CD4-positive, alpha-beta T cell treated with Interleukin-2 at 100 ng/mL for 4 hours (primary cell): ENCODE measurements around the gene TAOK3.

Experiments
- DNase-seq: peaks from one replicate; pipeline ENCODE4 v3.0.0-alpha.2; 2020; ENCODE audit warnings: low spot score

The TAOK3 gene

DNA sequence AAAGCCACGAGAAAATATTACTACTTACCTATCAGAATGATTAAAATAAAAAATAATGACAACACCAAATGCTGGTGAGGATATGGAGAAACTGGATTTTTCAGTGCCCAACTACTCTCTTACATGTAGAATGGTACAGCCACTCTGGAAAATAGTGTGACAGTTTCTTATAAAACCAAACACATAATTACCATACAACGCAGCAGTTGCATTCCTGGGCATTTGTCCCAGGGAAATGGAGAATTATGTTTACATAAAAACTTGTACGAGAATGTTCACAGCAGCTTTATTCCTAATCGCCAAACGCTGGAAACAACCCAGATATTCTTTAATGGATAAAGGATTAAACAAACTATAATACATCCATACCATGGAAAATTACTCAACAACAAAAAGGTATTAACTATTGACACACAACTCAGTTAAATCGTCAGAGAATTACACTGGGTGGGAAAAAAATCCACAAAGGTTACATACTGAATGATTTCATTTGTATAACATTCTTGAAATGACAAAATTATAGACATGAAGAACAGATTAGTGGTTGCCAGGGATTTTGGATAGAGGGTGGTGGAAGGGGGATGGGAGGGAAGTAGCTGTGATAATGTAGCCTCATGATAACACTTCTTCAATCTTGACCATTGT, 35.4 kb downstream of the TAOK3 start:
- DNase-seq: no peak

DNA sequence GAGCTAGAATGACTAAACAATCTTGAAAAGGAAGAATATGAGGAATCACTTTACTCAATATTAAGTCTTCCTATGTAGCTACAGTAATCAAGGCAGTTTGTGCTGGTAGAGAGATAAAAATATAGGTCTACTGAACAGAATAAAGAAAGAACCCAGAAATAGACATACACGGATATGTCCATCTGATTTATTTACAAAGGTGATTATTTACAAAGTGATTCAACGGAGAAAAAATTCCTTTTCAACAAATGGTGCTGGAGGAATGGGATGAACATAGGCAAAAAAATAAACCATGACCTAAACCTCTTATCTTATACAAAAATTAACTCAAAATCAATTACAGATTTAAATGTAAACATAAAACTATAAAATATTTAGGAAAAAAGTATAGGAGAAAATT, 36.6 kb downstream of the TAOK3 start:
- DNase-seq: no peak

DNA sequence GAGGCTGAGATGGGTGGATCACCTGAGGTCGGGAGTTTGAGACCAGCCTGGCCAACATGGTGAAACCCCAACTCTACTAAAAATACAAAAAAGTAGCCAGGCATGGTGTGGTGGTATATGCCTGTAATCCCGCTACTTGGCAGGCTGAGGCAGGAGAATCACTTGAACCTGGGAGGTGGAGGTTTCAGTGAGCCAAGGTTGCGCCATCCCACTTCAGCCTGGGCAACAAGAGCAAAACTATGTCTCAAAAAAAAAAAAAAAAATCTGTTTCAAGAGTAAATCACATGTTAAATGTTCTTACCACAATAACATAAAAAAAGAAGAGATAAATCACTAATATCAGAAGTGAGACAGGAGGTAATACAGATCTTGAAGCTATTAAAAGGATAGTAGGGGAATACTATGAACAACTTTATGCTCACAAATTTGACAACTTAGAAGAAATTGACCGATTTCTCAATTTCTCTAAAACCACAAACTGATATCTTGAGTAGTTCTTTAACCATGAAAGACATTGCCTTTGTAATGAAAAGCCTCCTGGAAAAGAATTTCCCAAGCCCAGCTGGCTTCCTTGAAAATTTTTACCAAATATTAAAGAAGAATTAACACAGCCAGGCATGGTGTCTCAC, 37.7 kb downstream of the TAOK3 start:
- DNase-seq: no peak

DNA sequence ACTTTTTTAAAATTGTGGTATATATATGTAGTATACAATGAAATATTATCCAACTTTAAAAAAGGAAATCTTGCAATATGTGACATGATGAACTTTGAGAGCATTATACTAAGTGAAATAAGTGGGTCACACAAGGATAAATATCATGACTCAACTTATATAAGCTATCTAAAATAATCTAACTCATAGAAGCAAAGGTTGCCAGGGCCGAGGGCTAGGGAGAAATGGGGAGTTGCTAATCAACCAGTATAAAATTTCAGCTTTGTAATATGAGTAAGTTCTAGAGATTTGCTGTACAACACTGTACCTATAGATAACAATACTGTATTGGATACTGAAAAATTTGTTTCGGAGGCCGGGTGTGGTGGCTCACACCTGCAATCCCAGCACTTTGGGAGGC, 38.5 kb downstream of the TAOK3 start:
- no peak for DNase-seq

DNA sequence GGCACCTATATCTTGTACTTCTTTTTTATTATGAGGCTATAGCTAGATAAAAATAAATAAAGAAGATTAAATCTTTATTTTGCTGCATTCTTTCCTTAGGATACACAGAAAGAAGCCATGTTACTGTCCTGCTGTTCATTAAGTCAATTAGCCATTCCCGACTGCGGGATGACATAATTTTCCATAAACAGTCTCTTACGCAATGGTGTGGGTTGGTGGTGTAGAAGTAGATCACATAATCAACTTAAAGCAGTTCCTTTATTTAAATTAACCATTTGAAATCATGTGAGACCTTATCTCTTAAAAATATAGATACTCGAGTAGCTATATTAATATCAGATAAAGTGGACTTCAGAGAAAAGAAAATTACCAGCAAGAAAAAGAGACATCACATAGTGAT, 40.2 kb downstream of the TAOK3 start:
- no peak for DNase-seq

DNA sequence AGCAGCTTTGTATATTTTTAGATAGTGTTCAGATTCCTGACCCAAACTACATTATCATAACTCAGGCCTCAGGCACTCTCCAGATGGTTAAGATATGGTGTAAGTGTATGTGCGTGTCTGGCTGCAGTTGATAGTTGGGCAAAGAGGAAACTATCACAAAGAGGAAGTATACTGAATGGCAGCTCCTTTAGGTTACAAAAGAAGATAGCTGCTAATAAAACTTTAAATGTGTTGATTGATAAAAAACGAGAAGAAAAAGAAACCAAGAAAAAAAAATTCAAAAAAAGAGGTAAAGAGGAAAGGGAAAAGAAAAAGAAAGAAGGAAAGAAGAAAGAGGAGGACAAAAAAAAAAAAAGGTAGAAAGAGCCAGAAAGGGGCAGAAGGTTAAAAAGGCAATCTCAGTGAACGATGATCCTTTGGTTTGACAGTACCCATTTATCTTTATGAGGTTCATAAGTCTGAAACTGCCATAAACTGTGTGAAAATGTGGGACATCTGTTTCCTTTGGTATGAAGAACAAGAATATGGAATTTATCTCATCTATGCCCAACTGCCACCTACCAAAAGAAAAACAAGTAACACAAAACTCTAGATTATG, 42.2 kb downstream of the TAOK3 start:
- DNase-seq: no peak

DNA sequence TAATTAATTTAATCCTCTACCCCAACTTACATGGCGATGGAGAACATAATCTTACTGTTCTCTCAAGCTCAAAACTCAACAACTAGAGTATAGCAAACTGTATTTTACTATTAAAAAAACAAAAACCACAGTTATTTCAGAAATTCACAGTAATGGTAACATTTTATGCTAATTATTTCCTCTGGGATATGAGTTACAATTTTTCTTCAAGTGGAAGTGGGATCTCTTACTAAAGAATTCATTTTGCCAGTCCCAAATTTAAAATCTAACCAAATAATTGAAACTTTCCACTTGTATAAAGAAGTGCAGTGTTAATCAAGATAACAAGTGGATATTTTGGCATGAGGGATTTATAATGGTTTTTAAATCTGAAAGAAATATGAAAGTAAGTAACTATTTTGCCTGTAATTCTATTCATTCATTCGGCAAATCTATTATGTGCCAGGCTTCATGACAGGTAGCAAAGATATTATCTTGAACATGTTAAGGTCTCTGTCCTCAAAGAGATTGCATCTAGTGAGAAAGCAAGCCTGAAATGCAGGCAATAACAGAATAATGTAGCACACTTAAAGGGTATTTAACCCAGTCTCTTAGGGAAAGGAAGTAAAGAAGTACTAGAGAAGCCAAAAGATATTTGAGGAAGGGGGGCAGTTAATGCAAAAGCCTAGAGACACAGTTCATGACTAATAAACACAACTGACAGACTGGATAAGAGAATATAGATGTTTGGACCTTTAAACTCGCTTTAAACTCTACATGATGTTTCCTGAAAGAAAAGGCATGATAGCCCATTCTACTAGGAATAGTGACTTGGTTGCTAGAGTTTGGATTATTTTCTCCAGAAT, 44.0 kb downstream of the TAOK3 start:
- DNase-seq: no peak

DNA sequence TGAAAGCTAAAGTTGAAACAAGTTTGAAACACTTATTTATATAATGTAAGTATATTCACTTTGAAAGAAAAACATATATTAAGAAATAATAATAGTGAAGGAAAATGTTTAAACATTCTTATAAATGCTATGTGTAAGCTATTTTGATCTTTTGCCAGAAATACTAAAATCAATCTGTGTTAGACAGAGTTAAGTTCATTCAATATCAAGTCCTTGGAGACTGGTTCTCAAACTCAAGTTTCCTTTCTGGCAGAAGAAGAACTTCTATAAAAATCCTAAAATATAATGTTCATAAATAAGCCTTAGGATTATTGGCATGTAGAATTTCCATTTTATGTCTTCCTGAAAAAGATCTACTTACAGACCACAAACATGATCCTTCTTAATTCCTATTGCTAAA, 45.3 kb downstream of the TAOK3 start:
- no peak for DNase-seq

DNA sequence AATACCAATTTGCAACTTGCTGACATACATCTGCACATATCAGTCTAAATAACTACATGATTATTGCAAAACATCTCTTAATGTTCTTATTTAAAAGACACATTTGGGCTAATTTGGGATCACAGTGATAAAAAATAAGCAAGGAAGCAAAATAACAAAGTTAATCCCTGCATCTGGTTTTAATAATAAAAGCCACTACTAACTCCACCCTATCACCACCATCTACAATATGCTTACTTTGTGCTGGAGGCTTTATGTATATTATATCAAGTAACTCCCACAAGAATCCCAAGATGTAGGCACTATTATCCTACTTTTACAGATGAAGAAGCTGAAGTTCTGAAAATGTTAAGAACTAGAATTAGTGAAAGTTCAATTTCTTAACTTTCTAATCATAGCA, 45.7 kb downstream of the TAOK3 start:
- DNase-seq: no peak

DNA sequence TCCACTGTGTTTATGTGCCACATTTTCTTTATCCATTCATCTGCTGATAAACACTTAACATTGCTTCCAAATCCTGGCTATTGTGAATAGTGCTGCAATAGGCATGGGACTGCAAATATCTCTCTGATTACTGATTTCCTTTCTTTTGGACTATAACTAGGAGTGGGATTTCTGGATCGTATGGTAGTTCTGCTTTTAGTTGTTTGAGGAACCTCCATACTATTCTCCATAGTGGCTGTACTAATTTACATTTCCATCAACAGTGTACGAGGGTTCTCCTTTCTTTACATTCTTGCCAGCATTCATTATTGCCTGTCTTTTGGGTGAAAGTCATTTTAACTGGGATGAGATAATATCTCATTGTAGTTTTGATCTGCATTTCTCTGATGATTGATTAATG, 47.6 kb downstream of the TAOK3 start:
- no peak for DNase-seq

DNA sequence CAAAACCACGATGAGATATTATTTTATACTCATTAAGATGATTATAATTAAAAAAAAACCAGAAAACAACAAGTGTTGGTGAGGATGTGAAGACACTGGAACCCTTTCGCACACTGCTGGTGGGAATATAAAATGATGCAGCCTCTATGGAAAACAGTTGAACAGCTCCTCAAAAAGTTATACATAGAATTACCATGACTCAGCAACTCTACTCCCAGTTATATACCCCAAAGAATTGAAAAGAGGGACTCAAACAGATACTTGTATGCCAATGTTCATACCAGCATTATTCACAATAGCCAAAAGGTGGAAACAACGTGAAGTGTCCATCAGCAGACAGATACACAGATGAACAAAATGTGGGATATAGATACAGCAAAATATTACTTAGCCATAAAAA, 53.1 kb downstream of the TAOK3 start:
- DNase-seq: no peak

DNA sequence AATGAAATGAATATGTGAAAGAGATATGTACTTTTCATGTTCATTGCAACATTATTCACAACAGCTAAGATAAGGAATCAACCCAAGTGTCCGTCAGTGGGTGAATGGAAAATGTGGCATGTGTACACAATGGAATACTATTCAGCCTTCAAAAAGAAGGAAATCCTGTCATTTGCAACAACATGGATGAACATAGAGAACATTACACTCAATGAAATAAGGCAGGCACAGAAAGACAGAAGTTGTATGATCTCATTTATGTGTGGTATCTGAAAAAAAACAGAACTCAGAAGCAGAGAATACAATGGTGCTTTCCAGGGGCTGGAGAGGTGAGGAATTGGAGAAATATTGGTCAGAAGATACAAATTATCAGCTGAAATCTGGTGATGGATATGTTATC, 54.0 kb downstream of the TAOK3 start:
- no peak for DNase-seq

DNA sequence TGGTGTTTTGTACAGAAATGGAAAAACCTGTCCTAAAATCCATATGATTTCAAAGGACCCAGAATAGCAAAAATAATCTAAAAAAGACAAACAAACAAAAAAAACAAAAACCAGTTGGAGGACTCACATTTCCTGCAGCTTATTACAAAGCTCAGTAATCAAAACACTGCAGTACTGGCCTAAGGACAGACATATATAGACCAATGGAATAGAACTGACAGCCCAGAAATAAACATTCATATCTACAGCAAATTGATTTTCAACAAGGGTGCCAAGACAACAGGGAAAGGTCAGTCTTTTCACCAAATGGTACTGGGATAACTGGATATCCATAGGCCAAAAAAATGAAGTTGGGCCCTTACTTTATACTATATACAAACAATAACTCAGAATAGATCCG, 55.0 kb downstream of the TAOK3 start:
- no peak for DNase-seq

DNA sequence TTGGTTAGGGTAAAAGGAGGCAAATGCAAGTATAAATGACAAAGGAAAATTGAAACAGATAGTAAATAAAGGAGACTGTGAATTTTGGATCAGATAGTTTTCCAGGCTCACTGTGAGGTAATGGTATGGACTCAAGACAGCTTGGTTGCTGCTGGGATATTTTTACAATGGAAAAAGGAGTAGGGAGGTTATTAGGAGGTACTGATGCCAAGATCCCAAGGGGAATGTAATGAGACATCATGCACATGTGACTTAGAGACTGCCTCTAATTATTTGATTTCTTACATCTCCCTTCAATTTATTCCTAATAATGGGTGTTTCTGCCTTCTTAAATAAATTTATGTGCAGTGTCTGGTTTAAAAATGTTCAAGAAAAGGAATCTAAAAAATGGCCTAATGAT, 56.9 kb downstream of the TAOK3 start:
- no peak for DNase-seq

DNA sequence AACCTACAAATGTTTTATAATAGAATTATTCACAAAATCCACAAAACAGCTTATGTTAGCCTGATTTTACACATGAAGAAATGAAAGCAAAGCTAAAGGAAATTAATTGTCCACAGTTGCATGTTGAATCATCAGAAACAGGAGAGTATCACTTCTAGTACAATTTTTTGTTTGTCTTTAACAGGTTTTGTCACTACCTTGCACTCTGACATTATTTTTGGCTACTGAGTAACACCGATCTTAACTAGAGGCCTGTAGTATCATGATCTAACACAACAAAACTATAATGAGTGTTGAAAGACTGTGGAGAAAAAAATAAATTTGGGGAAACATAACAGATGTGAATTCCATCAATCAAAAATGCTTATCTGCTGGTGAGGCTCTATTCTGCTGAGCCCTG, 60.1 kb downstream of the TAOK3 start:
- no peak for DNase-seq

DNA sequence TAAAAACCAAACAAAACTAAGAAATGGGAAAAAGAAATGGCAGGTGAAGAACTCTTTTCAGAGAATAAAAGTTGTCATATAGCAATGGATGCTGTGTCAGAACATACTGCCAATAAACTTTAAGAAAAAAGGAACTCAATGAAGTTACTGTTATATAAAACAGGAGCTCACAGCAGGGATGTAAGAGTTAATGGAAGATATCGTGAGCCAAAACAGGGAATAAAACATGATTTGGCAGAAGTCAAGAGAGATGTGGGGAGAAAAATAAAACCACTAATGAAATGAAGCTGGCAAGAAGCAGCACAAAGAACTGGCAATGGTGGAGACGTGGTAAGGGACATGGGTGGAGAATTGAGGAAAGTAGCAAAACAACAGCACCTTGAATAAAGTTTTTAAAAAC, 61.0 kb downstream of the TAOK3 start:
- no peak for DNase-seq

DNA sequence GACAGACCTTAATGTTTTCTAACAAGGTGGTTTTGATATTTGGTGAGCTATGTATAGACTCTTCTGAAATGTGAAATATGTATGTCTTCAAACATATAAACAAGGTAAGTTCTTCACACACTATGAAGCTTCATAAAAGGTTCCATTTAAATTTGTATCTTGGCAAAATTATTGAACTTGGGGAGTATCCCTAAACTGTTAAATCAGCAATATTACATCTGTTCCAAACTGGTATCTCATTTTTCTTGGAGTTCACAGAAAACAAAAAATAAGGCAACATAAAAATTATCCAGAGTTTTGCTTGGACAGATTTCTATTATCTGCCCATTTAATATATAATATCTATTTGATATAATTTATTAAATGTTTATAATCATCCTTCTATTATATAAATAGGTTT, 62.4 kb downstream of the TAOK3 start:
- DNase-seq: no peak

DNA sequence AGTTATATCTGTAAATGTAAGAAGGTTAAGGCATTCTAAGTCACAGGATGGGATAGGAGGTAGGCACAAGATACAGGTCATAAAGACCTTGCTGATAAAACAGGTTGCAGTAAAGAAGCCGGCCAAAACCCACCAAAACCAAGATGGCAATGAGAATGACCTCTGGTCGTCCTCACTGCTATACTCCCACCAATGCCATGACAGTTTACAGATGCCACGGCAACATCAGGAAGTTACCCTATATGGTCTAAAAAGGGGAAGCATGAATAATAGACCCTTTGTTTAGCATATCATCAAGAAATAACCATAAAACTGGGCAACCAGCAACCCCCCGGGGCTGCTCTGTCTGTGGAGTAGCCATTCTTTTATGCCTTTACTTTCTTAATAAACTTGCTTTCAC, 64.7 kb downstream of the TAOK3 start:
- DNase-seq: peak; percentile 4

DNA sequence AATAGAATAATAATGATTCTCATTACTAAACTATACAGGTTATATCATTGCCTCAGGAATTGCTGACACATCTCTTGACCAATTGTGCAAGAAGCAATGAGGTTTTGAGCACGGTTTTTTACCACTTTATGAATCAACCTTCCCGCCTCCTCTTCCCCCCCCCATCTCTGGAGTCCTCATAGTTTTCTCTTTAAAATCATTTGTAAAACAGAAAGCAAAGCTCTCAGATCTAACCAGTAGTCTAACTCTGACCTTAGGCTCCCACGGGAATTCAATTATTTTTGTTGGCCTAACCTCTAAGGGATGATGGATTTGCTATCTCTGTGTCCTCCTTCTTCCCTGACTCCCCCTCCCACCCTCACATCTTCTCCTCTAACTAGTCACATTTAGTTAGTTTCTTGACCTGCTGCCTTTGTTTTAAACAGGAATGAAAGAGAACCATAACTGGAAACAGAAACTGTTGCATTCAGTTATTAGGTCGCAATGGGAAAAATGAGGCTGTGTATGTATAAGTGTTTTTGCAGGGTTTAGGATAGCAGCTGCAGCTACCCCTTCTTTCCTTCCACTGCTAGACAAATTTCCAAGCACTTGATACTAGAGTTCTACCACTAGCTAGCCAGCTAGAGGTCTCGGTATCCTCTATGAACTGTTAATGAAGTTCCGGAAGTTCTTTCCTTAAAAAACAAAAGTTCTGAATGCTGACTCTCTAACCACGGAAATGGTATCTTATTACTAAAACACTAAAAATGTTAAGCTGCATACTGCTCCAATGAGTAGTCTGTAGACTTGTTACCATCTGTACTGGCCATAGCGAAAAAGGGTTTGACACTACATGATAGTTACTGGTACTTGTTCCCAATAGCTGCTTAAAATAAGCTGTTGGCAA, 65.4 kb downstream of the TAOK3 start:
- peak; percentile 37 for DNase-seq

DNA sequence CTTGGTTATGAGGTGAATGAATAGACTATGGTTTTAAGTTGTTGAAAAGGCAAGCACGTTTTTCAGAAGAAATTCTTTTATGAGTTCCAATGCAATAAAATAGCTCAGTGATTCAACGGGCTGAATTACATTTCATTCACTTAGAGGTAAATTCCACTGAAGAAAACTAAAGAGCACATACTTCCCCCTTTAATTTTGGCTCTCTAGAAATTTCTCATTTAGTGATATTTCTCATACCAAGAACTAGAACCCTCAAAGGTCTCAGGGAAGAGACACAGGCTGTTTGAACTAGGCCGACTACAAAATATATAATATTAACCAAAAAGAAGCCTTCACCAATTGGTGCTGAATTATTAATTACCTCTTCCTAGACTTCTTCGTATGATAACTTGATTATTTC, 68.6 kb downstream of the TAOK3 start:
- DNase-seq: no peak

DNA sequence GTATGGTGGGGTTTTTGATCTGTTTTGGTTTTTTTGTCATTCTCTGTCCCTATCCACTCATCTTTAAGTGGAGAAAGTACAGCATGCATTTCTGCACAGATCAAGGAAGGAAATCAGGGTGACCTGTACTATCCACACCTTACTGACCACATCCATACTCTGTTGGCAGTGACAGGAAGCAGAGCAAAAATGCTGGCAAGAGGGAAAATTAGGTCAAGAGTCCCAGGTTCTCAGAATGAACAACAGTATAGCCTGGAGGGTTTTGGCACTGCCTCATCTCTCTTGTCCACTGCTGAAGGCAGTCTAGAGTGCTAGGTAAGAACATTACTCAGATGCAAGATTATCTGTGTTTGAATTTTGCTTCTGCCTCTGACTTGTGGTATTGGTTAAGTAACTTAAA, 70.7 kb downstream of the TAOK3 start:
- DNase-seq: no peak
